Lower leg skin (tissue), 3 donors: ENCODE measurements around the gene SP3.

Experiments
- POLR2A ChIP-seq, 2 donors: fragments of 450-650 bp; IDR thresholded peaks; one replicate each; pipeline ENCODE4 v1.6.1; 2016 to 2017; ENCODE audit warnings: antibody characterized with exemption in 2 of 2, mild to moderate bottlenecking in 1 of 2, moderate library complexity in 1 of 2
- TF ChIP-seq, protein P1 (sequence below), 3 donors: fragments of 450-650 bp; IDR thresholded peaks; one replicate each; pipeline ENCODE4 v1.5.1; 2016; ENCODE audit warnings: antibody characterized with exemption in 3 of 3, mild to moderate bottlenecking in 3 of 3, moderate library complexity in 2 of 3

- TF ChIP-seq, protein P1, sequence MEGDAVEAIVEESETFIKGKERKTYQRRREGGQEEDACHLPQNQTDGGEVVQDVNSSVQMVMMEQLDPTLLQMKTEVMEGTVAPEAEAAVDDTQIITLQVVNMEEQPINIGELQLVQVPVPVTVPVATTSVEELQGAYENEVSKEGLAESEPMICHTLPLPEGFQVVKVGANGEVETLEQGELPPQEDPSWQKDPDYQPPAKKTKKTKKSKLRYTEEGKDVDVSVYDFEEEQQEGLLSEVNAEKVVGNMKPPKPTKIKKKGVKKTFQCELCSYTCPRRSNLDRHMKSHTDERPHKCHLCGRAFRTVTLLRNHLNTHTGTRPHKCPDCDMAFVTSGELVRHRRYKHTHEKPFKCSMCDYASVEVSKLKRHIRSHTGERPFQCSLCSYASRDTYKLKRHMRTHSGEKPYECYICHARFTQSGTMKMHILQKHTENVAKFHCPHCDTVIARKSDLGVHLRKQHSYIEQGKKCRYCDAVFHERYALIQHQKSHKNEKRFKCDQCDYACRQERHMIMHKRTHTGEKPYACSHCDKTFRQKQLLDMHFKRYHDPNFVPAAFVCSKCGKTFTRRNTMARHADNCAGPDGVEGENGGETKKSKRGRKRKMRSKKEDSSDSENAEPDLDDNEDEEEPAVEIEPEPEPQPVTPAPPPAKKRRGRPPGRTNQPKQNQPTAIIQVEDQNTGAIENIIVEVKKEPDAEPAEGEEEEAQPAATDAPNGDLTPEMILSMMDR (IDR thresholded peaks at IDR 0.05), result no peak
- TF ChIP-seq POLR2A (IDR thresholded peaks at IDR 0.05), result no peak
These were observed 24.1 kb upstream of the SP3 start for GRCh38 chr2:173989160-173989883.
